GDM1 (cell line): ENCODE measurements around the gene BMAL1.
"Not testable (repeated sequence)": the region's sequence is repeated elsewhere in the genome, so short reads cannot be mapped to it uniquely, and the experiment has no call there.

ENCODE experiments used
- DNase-seq: peaks from one replicate; lab custom pipeline; 2025; lab: John Stamatoyannopoulos, UW

The BMAL1 gene

GRCh38 chr11:13277768-13278608 is at the start of gene BMAL1:
TSS of gene BMAL1 (plus strand) at chr11:13277790. CDS start at chr11:13354309, 76,519 bp downstream.
- DNase-seq, result no peak

DNA sequence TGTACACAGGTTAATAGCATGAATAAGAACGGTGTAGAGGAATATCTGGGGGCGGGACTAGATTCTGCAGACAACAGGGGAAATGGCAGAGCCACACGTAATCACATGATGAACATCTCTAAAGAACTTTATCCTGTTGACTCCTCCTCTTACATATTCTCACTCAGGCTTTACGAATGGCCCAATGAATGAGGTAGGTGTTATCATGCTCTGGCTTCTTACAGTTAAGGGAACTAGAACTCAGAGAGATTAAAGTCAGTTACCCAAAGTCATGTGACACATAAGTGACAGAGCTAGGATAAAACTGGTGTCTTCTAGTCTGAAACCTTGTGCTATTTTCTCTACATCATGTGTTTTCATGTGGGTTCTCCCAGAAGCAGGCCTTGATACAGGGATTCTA is 49.0 kb upstream of the BMAL1 start:
- DNase-seq, result no peak

DNA sequence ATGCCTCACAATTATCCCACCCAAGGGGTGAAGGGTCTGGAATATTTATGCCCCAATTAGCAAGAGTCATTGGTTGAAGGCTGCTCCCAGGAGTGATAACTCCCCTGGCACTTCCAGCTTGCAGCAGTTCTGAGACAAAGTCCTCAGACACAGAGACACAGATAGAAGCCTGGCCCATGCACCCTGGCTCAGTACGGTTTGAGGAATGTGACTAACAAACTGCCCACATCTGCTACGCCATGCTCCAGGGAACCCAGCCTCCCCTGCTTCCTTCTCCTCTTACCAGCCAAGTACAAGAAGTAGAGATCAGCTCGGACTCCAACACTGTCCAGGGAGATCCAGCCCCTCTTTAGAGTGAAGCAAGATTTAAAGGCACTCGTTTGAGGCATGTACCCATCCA is 48.5 kb upstream of the BMAL1 start:
- no peak for DNase-seq

DNA sequence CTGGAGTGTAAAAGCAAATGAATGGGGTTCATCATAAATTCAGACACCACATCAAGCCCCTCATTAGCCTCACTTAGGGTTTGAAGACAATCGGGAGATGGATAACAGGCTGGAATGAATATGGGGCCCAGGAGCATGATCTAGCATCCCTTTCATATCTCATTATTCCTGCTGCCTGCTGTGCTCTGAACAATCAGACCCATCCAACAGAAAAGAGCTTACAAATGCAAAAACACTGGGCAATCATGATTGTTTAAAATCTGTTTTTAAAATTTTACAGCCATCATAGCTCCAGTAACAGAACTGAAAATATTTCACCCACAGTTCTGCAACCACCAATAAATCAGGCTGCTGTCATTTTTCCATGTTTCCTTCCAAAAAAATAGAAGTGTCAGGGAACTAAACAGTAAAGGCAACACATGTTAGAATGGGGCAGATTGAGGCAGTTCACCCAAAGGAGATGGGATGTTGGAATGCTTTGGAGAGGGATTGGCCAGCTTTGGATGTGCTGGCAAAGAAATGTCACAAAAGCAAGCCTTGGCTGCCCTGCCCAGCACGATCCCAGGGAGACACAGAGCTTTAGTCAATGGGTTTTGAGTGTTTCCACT is 47.8 kb upstream of the BMAL1 start:
- no peak for DNase-seq

DNA sequence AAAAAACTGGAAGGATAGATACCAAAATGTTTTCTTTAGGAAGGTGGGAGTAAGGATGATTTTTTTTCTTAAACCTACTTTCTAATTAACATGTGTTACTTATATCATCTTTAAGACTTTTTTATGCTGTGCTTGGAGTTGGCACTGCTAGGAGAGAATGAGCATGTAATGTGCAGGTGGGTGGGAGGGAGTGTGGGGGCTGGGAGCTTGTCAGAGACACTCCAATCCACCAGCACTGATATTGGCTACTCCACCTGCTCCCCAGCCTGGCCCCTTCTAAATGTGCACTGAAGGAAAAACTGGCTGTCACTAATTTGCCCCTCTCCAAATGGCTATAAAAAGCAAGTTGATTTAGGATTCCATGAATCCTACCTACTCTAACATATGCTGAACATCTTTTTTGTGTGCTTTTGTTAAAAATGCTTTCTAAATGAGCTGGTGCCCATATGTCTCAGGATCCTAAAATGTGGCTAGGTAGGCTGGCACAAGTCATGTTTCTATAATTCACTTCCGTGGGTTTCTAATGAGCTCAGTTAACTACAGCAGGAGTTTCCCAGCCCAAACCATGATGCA is 44.3 kb upstream of the BMAL1 start:
- DNase-seq, result no peak

DNA sequence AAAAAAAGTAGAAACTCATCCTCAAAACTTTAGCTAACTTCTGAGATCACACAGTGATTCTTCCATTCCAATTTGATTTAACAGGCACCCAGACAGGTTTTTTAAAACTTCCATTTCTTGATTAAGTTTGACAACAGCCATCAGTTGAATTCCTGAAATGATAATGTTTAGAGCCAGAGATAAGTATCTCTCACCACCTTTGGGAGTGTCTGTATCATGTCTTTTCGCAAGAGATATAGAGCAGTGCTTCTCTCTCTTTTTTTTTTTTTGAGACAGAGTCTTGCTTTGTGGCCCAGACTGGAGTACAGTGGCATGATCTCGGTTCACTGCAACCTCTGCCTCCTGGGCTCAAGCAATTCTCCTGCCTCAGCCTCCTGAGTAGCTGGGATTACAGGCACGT is 41.7 kb upstream of the BMAL1 start:
- DNase-seq, result no peak

- DNase-seq, result no peak
These were observed 41.0 kb upstream of the BMAL1 start for GRCh38 chr11:13236626-13237025.

DNA sequence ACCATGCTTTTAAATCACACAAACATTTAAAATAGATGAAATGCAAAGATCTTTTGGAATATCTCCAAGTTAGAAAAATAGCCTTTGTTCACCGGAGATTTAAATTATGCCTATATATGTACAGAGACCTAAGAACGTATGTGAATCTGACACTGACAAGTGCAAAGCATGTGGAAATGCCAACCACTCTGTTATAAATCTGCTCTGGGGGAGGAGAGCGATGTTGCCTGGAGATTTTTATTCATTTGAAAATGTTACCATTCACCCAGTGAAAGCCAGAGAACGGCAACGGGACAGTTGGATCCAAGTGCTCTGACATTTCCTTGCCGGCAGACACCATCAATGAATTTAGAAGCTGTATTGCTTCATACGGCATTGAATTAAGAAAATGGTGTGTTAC is 39.8 kb upstream of the BMAL1 start:
- no peak for DNase-seq

DNA sequence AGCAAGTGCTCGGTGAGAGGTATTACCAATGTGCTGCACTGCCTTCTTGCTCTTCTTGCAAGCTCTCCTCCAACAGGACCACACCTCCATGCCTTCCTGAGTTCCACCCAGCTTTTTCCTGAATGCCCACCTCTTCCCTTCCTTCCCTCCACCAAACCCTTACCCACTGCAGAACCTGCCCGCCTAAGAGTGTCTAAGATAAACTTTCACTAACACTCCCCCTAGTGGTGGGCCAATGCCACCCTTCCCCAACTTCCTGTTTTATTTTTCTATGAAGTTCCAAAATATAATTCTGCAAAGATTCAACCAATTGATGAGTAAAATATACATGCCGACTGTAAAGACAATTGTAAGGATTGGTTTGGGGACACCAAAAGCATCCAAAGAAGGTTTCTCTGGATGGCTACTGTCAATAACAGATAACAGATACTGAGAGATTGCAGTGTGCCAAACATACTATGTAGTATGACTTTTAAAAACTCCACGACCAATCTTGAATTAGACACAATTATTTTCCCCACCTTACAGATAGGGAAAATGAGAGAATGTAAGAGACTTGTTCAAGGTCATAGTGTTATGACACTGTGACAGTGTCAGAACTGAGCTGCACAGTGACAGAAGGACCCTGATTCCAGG is 38.6 kb upstream of the BMAL1 start:
- DNase-seq, result peak; percentile 47

DNA sequence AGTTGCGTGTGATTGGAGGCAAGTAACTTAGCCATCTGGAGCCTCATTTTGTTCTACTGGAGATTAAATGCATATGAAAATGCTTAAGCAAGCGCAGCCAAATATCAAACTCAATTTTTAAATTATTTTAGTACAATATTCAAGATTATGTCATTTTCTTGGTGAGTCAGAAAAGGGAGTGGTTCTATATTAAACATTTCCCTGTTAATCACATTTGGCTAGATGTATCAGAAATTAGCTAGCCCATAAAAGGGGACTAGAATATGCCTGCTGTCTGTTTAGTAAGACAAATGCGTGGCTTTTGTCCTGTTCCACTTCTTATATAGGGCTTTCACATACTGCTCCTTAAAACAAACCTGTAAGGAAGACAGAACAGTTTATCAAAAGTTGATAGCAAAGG is 35.0 kb upstream of the BMAL1 start:
- DNase-seq, result no peak

DNA sequence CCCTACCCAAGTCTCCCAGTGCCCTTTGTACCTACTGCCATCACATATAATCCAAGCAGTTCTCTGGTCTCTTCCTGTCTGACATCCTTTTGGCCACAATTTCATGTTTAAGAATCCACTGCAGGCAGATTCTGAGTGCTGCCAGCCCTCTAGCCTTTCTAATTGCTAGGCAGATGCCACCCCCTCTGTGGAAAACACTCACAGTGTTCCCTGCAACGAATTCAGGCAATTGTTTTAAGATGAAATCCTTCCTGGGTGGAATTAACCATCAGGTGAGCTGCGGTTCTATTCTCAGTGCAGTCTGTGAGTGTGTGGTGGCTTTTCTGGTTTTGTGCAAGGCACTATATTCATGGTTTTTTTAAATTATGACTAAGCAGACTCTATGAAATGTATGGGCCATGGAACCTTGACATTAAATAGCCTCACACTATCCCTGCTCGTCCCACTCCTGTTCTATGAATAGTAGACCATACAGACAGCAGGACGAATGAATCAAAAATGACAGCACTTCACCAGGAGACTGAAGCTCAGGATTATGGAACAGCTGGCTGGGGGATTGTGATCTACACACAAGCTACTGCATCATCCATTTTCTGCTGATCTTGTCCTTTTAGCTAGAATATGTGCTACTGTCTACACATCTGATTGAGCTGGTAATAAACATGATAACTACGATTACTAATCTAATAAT is 29.8 kb upstream of the BMAL1 start:
- DNase-seq, result no peak

DNA sequence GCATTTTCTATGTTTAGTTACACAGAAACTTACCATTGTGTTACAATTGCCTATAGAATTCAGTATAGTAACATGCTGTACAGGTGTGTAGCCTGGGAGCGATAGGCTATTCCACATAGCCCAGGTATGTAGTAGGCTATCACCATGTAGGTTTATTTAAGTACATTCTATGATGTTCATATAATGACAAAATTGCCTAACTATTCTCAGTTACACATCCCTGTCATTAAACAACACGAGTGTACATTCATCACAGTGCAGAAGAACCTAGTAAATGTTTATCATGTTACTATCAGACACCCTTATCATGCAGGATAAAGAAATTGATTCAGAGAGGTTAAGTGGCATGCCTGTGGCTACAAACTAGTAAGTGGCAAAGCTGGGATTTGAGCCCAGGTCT is 28.4 kb upstream of the BMAL1 start:
- no peak for DNase-seq

- no peak for DNase-seq
These were observed 27.6 kb upstream of the BMAL1 start for GRCh38 chr11:13249992-13250391.

DNA sequence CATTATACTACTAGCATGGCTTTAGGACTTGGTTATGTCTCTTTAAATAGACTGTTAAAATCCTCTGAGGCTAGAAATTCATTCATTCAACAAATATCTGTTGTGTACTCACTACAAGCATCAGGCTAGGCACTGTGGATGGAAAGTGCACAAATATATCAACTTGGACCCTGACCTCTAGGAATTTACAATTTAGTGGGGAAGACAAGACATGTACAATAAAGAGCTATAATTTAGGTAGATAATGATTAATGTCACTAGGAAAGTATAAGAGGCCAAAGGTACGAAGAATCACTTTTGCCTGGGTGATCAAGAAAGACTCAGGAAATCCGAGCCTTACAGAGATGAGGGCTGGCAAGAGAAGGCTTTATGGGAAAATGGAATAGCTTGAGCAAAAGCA is 25.6 kb upstream of the BMAL1 start:
- DNase-seq, result no peak

DNA sequence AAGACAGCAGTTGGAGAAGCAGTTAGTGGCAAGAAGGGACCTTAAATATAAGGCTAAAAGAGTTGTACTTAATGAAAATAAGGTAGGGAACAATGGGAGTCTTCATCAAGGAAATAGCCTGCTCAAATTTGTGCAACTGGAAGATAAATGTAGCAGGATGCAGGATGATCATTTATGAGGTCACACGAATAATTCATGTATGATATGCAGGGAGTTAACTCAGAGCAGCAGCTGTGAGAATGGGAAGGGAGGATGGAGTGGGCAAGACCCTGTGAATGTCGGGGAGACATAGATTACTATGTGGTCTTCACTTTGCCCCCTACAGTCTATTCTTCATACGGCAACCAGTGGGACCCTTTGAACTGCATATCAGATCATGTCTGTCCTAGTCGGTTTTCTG is 25.2 kb upstream of the BMAL1 start:
- DNase-seq, result no peak

- no peak for DNase-seq
These were observed 21.4 kb upstream of the BMAL1 start for GRCh38 chr11:13256216-13256615.

DNA sequence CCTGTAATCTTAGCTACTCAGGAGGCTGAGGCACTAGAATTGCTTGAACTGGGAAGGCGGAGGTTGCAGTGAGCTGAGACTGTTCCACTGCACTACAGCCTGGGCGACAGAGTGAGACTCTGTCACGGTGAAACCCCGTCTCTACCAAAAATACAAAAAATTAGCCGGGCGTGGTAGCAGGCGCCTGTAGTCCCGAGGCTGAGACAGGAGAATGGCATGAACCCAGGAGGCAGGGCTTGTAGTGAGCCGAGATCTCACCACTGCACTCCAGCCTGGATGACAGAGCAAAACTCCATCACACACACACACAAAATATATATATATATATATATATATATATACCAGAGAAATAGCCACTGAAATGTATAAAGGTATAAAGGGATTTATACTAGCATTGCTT is 19.5 kb upstream of the BMAL1 start:
- DNase-seq, result not testable (repeated sequence)

GRCh38 chr11:13258855-13259254 is 18.7 kb upstream of the BMAL1 start:
- DNase-seq, result no peak

DNA sequence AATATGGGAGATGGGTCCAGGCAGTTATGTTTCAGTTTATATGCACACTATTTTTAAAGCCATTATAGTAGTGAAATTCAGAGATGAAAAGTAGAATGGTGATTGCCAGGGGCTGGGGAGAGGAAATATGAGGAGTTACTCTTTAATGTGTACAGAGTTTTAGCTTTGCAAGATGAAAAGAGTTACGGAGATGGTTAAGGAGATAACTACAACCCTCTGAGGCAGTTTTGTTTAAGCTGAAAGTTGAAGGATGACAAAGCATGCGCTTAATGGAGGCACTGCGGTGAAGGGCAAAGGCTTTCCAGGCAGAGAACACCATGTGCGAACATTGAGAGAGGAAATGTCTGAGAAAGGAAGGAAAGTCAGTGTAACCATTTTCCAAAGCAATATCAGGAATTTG is 18.2 kb upstream of the BMAL1 start:
- no peak for DNase-seq

- DNase-seq, result no peak
These were observed 17.2 kb upstream of the BMAL1 start for GRCh38 chr11:13260201-13260962.

GRCh38 chr11:13260963-13261588 is 16.5 kb upstream of the BMAL1 start:
- DNase-seq, result no peak
